WTC11 (cell line): ENCODE results near the gene HINT2. TPM values are rescaled to one million over a fixed set of nuclear protein-coding genes. Genes with fewer than 3 reads are reported as not detected.

Source experiments
- ATAC-seq: fragments of 200-7000 bp; cut with Tn5 transposase; 2 replicates; pipeline ENCODE4 v1.10.0; 2021; ENCODE audit warnings: mild to moderate bottlenecking, moderate library complexity
- CTCF ChIA-PET: fragments of 300-600 bp; sonication (Branson Sonifier 250); formaldehyde crosslinking; loops from one replicate; lab custom pipeline; 2021; ENCODE audit warnings: antibody characterized with exemption; lab: Charles Lee
- POLR2A ChIA-PET: fragments of 350-600 bp; sonication (Branson Sonifier 250); formaldehyde crosslinking; loops from one replicate; lab custom pipeline; 2021; ENCODE audit warnings: antibody characterized with exemption; lab: Charles Lee
- DNase-seq: peaks from one replicate; pipeline ENCODE4 v3.0.0; 2021; ENCODE audit warnings: low spot score
- H3K27ac Mint-ChIP-seq: 2 replicates; pipeline ENCODE4 v1.8.0; 2021; ENCODE audit warnings: mixed read lengths
- H3K27me3 Mint-ChIP-seq: 2 replicates; pipeline ENCODE4 v1.8.0; 2021; ENCODE audit warnings: low read depth, mild to moderate bottlenecking, moderate library complexity, mixed read lengths
- H3K36me3 Mint-ChIP-seq: 2 replicates; pipeline ENCODE4 v1.8.0; 2021; ENCODE audit warnings: mixed read lengths
- H3K4me1 Mint-ChIP-seq: 2 replicates; pipeline ENCODE4 v1.8.0; 2022; ENCODE audit warnings: mixed read lengths
- H3K4me3 Mint-ChIP-seq: 2 replicates; pipeline ENCODE4 v1.8.0; 2021; ENCODE audit warnings: mild to moderate bottlenecking, moderate library complexity, mixed read lengths
- H3K9me3 Mint-ChIP-seq: 2 replicates; pipeline ENCODE4 v1.8.0; 2021; ENCODE audit warnings: mixed read lengths
- ATF1 ChIP-seq: sonication (generic); formaldehyde crosslinking; IDR thresholded peaks from 2 replicates; pipeline ENCODE4 v1.8.1; 2023; ENCODE audit warnings: mild to moderate bottlenecking, moderate library complexity, missing genetic modification reagents
- ESRRA ChIP-seq: sonication (generic); formaldehyde crosslinking; IDR thresholded peaks from 2 replicates; pipeline ENCODE4 v1.8.1; 2022; ENCODE audit warnings: mild to moderate bottlenecking, missing genetic modification reagents, borderline replicate concordance
- FOXJ3 ChIP-seq: sonication (generic); formaldehyde crosslinking; IDR thresholded peaks from 2 replicates; pipeline ENCODE4 v1.9.0; 2021; ENCODE audit warnings: missing genetic modification reagents, mild to moderate bottlenecking, borderline replicate concordance
- GRHL2 ChIP-seq: fragments of 250-450 bp; sonication (Bioruptor Pico); IDR thresholded peaks from 2 replicates; pipeline ENCODE4 v1.8.0; 2022; ENCODE audit warnings: mild to moderate bottlenecking, moderate library complexity; ENCODE audit not compliant: insufficient replicate concordance, severe bottlenecking
- HMGA2 ChIP-seq: fragments of 250-450 bp; sonication (Bioruptor Pico); IDR thresholded peaks from 2 replicates; pipeline ENCODE4 v1.4.0; 2021; ENCODE audit warnings: mild to moderate bottlenecking, moderate library complexity
- JAZF1 ChIP-seq: fragments of 250-450 bp; sonication (Bioruptor Pico); IDR thresholded peaks from 2 replicates; pipeline ENCODE4 v1.9.0; 2021; ENCODE audit warnings: moderate library complexity, mild to moderate bottlenecking, inconsistent platforms
- SOX15 ChIP-seq: fragments of 250-450 bp; sonication (Bioruptor Pico); IDR thresholded peaks from 2 replicates; pipeline ENCODE4 v1.9.0; 2021; ENCODE audit warnings: mild to moderate bottlenecking
- TEAD1 ChIP-seq: sonication (generic); formaldehyde crosslinking; IDR thresholded peaks from 2 replicates; pipeline ENCODE4 v1.8.0; 2022; ENCODE audit warnings: mild to moderate bottlenecking, missing genetic modification reagents
- TEAD4 ChIP-seq: sonication (generic); formaldehyde crosslinking; IDR thresholded peaks from 2 replicates; pipeline ENCODE4 v1.8.0; 2022; ENCODE audit warnings: mild to moderate bottlenecking, missing genetic modification reagents
- total RNA-seq: library from RNA; stranded (reverse); gene quantifications from 3 replicates; pipeline ENCODE4 v1.2.3, GENCODE V29; 2021
- TF ChIP-seq, protein P1 (sequence below): sonication (generic); formaldehyde crosslinking; IDR thresholded peaks from 2 replicates; pipeline ENCODE4 v1.8.1; 2022; ENCODE audit warnings: missing genetic modification reagents, borderline replicate concordance
- TF ChIP-seq, protein P2 (sequence below): sonication (generic); formaldehyde crosslinking; IDR thresholded peaks from 2 replicates; pipeline ENCODE4 v1.8.1; 2023; ENCODE audit warnings: mild to moderate bottlenecking, moderate library complexity, missing genetic modification reagents
- TF ChIP-seq, protein P3 (sequence below): sonication (generic); formaldehyde crosslinking; IDR thresholded peaks from 2 replicates; pipeline ENCODE4 v1.8.0; 2023; ENCODE audit warnings: missing genetic modification reagents
- TF ChIP-seq, protein P4 (sequence below): sonication (generic); formaldehyde crosslinking; IDR thresholded peaks from 2 replicates; pipeline ENCODE4 v1.8.1; 2022; ENCODE audit warnings: low read depth, mild to moderate bottlenecking, moderate library complexity, missing genetic modification reagents, borderline replicate concordance
- TF ChIP-seq, protein P5 (sequence below): sonication (generic); formaldehyde crosslinking; IDR thresholded peaks from 2 replicates; pipeline ENCODE4 v1.8.0; 2022; ENCODE audit warnings: missing genetic modification reagents

Gene HINT2
- total RNA-seq, 1 experiment from 2014 or later = 33.6 TPM

- TF ChIP-seq, protein P1, sequence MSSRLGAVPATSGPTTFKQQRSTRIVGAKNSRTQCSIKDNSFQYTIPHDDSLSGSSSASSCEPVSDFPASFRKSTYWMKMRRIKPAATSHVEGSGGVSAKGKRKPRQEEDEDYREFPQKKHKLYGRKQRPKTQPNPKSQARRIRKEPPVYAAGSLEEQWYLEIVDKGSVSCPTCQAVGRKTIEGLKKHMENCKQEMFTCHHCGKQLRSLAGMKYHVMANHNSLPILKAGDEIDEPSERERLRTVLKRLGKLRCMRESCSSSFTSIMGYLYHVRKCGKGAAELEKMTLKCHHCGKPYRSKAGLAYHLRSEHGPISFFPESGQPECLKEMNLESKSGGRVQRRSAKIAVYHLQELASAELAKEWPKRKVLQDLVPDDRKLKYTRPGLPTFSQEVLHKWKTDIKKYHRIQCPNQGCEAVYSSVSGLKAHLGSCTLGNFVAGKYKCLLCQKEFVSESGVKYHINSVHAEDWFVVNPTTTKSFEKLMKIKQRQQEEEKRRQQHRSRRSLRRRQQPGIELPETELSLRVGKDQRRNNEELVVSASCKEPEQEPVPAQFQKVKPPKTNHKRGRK = no peak
- TF ChIP-seq, protein P2, sequence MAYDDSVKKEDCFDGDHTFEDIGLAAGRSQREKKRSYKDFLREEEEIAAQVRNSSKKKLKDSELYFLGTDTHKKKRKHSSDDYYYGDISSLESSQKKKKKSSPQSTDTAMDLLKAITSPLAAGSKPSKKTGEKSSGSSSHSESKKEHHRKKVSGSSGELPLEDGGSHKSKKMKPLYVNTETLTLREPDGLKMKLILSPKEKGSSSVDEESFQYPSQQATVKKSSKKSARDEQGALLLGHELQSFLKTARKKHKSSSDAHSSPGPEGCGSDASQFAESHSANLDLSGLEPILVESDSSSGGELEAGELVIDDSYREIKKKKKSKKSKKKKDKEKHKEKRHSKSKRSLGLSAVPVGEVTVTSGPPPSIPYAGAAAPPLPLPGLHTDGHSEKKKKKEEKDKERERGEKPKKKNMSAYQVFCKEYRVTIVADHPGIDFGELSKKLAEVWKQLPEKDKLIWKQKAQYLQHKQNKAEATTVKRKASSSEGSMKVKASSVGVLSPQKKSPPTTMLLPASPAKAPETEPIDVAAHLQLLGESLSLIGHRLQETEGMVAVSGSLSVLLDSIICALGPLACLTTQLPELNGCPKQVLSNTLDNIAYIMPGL (CRISPR knock-in tag) = no peak
- TF ChIP-seq ESRRA (CRISPR knock-in tag) (no peak), HMGA2 (no peak), ATF1 (CRISPR knock-in tag) (no peak)
Measured at GRCh38 chr9:35863583-35863982, 48.7 kb upstream of the HINT2 start (continued).

GRCh38 chr9:35862328-35862727 is 47.5 kb upstream of the HINT2 start:
- Mint-ChIP-seq H3K4me3 (no peak overlapping the region), H3K27ac (no peak overlapping the region), H3K4me1 (peaks cover 5% of the 10 kb centered on the region), H3K27me3 (peaks cover 11% of the 10 kb centered on the region), H3K36me3 (no peaks in the 10 kb centered on the region), H3K9me3 (no peaks in the 10 kb centered on the region)
- ChIA-PET POLR2A (no interaction called here), CTCF (interaction anchor here (1.4 to 5.1 kb wide), 3 partner anchors 20 to 83 kb away, joined by 5 to 22 read pairs (median 18); no protein-coding TSS in a partner anchor)
- no peak for DNase-seq
- TF ChIP-seq, protein P3, sequence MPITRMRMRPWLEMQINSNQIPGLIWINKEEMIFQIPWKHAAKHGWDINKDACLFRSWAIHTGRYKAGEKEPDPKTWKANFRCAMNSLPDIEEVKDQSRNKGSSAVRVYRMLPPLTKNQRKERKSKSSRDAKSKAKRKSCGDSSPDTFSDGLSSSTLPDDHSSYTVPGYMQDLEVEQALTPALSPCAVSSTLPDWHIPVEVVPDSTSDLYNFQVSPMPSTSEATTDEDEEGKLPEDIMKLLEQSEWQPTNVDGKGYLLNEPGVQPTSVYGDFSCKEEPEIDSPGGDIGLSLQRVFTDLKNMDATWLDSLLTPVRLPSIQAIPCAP (CRISPR knock-in tag) = no peak
- TF ChIP-seq SOX15 (CRISPR knock-in tag) = no peak
- no peak for TF ChIP-seq TEAD4
- TF ChIP-seq, protein P4, sequence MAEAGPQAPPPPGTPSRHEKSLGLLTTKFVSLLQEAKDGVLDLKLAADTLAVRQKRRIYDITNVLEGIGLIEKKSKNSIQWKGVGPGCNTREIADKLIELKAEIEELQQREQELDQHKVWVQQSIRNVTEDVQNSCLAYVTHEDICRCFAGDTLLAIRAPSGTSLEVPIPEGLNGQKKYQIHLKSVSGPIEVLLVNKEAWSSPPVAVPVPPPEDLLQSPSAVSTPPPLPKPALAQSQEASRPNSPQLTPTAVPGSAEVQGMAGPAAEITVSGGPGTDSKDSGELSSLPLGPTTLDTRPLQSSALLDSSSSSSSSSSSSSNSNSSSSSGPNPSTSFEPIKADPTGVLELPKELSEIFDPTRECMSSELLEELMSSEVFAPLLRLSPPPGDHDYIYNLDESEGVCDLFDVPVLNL (CRISPR knock-in tag) = no peak
- TF ChIP-seq, protein P5, sequence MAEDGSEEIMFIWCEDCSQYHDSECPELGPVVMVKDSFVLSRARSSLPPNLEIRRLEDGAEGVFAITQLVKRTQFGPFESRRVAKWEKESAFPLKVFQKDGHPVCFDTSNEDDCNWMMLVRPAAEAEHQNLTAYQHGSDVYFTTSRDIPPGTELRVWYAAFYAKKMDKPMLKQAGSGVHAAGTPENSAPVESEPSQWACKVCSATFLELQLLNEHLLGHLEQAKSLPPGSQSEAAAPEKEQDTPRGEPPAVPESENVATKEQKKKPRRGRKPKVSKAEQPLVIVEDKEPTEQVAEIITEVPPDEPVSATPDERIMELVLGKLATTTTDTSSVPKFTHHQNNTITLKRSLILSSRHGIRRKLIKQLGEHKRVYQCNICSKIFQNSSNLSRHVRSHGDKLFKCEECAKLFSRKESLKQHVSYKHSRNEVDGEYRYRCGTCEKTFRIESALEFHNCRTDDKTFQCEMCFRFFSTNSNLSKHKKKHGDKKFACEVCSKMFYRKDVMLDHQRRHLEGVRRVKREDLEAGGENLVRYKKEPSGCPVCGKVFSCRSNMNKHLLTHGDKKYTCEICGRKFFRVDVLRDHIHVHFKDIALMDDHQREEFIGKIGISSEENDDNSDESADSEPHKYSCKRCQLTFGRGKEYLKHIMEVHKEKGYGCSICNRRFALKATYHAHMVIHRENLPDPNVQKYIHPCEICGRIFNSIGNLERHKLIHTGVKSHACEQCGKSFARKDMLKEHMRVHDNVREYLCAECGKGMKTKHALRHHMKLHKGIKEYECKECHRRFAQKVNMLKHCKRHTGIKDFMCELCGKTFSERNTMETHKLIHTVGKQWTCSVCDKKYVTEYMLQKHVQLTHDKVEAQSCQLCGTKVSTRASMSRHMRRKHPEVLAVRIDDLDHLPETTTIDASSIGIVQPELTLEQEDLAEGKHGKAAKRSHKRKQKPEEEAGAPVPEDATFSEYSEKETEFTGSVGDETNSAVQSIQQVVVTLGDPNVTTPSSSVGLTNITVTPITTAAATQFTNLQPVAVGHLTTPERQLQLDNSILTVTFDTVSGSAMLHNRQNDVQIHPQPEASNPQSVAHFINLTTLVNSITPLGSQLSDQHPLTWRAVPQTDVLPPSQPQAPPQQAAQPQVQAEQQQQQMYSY = no peak
- TF ChIP-seq TEAD1 = no peak
- no peak for TF ChIP-seq FOXJ3 (CRISPR knock-in tag)
- no peak for TF ChIP-seq JAZF1
- TF ChIP-seq GRHL2 (CRISPR knock-in tag) = no peak
- ATAC-seq = no peak
